KMS-11 (cell line): ENCODE measurements around the gene CIAO3.

ENCODE experiments used
- H2AFZ ChIP-seq: fragments of 200-600 bp; sonication (generic); 2 replicates; pipeline ENCODE4 v1.6.1; 2016; ENCODE audit warnings: antibody characterized with exemption, mixed run types, low read depth
- H3K27ac ChIP-seq: fragments of 200-600 bp; sonication (generic); 2 replicates; pipeline ENCODE4 v1.6.1; 2016; ENCODE audit warnings: mild to moderate bottlenecking, mixed run types
- H3K27me3 ChIP-seq: fragments of 200-600 bp; sonication (generic); 2 replicates; pipeline ENCODE4 v1.6.1; 2017; ENCODE audit warnings: mild to moderate bottlenecking, low read depth, mixed run types, moderate library complexity; ENCODE audit not compliant: insufficient read depth
- H3K36me3 ChIP-seq: fragments of 200-600 bp; sonication (generic); 2 replicates; pipeline ENCODE4 v1.6.1; 2017; ENCODE audit warnings: mild to moderate bottlenecking, mixed run types; ENCODE audit not compliant: insufficient read depth
- H3K4me1 ChIP-seq: fragments of 200-600 bp; sonication (generic); 2 replicates; pipeline ENCODE4 v1.6.1; 2016; ENCODE audit warnings: mild to moderate bottlenecking, low read depth, mixed run types; ENCODE audit not compliant: poor library complexity, severe bottlenecking
- H3K4me2 ChIP-seq: fragments of 200-600 bp; sonication (generic); 2 replicates; pipeline ENCODE4 v1.7.0; 2016; ENCODE audit warnings: mild to moderate bottlenecking, mixed run types
- H3K4me3 ChIP-seq: fragments of 200-600 bp; sonication (generic); IDR thresholded peaks from 2 replicates; pipeline ENCODE4 v1.6.1; 2017; ENCODE audit warnings: low read depth, low read length, mixed read lengths; ENCODE audit not compliant: insufficient read depth
- H3K79me2 ChIP-seq: fragments of 200-600 bp; sonication (generic); 2 replicates; pipeline ENCODE4 v1.6.1; 2016; ENCODE audit warnings: low read depth, mixed run types; ENCODE audit not compliant: insufficient read depth
- H3K9ac ChIP-seq: fragments of 200-600 bp; sonication (generic); 2 replicates; pipeline ENCODE4 v1.6.1; 2016; ENCODE audit warnings: mild to moderate bottlenecking, mixed run types
- H4K20me1 ChIP-seq: fragments of 200-600 bp; sonication (generic); 2 replicates; pipeline ENCODE4 v1.6.1; 2016; ENCODE audit warnings: mild to moderate bottlenecking, mixed run types; ENCODE audit not compliant: insufficient read depth
- TF ChIP-seq, protein P1 (sequence below): fragments of 200-600 bp; sonication (generic); conservative IDR thresholded peaks from 2 replicates; pipeline ENCODE4 v1.6.1; 2017; ENCODE audit warnings: low read depth, mild to moderate bottlenecking, antibody characterized with exemption, low read length, moderate library complexity, mixed read lengths

The CIAO3 gene

DNA sequence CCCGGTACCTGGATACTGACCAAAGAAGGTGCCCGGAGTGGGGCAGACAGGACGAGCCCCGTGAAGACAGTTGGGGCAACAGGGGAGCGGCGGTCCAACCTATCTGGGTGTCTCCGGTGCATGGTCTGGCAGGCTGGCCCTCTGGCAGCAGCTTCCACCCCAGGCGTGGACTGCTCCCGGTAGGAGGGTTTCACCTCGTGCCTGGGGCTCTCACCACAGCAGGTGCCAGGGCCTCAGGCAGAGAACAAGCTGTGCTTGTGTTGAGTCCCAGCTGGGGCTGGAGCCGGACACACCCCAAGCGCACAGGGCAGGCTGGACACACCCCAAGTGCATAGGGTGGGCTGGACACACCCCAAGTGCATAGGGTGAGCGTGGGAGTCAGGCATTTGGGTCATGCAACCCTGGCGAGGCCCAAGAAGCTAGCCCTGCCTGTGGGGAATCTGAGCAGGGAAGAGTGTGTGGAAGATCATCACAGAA lies 33.7 kb downstream of the CIAO3 start:
- no peak overlapping the region for H3K9ac ChIP-seq
- H3K36me3 ChIP-seq, result no peaks in the 10 kb centered on the region
- H3K27ac ChIP-seq, result no peak overlapping the region
- H3K27me3 ChIP-seq, result peaks cover 88% of the 10 kb centered on the region
- H3K4me1 ChIP-seq, result peaks cover 21% of the 10 kb centered on the region
- TF ChIP-seq, protein P1, sequence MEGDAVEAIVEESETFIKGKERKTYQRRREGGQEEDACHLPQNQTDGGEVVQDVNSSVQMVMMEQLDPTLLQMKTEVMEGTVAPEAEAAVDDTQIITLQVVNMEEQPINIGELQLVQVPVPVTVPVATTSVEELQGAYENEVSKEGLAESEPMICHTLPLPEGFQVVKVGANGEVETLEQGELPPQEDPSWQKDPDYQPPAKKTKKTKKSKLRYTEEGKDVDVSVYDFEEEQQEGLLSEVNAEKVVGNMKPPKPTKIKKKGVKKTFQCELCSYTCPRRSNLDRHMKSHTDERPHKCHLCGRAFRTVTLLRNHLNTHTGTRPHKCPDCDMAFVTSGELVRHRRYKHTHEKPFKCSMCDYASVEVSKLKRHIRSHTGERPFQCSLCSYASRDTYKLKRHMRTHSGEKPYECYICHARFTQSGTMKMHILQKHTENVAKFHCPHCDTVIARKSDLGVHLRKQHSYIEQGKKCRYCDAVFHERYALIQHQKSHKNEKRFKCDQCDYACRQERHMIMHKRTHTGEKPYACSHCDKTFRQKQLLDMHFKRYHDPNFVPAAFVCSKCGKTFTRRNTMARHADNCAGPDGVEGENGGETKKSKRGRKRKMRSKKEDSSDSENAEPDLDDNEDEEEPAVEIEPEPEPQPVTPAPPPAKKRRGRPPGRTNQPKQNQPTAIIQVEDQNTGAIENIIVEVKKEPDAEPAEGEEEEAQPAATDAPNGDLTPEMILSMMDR, result no peak
- H3K4me2 ChIP-seq, result no peak overlapping the region
- no peak overlapping the region for H3K4me3 ChIP-seq
- H2AFZ ChIP-seq, result no peak overlapping the region
- H3K79me2 ChIP-seq, result no peaks in the 10 kb centered on the region
- no peaks in the 10 kb centered on the region for H4K20me1 ChIP-seq

DNA sequence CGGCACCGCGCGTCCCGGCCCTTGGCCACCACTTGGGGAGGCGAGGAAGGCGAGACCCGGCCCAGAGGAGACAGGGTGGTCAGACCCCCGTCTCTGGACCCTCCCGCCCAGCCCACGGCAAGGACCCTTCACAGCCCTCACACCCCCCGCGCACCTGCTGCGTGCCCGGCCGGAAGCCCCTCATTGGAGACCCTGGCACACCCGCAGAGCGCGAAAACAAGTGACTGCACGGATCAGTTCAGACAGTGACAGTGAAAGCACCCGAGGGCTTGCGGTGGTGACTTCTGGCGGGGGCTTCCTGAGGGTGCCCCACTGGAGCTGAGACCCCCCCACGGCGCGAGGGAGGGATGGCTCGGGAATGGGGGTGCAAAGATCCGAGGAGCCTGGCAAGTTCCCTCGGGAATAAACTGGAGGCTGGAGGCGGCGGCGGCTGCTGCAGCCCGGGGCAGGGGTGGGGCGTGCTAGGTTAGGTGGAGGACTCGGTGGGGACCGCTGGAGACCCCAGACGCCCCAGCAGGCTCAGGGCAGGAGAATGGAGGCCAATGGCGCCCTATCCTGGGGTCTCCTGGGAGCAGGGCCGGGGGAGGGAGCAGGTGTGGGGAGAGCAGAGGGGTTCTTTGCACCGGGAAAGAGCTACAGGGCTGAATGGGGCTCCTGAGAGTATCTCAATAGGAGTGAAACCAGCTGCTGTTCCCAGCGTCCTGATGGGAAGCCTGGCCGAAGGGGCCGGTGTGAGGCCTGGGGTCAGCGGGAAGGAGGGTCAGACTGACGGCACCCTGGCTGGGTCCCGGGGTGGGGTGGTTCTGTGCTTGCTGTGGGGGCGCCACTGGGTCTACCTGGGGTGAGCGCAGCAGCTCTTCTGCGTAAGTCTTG lies 34.4 kb downstream of the CIAO3 start:
- H3K4me1 ChIP-seq, result peaks cover 14% of the 10 kb centered on the region
- no peak overlapping the region for H3K4me2 ChIP-seq
- H3K79me2 ChIP-seq, result no peaks in the 10 kb centered on the region
- no peak overlapping the region for H3K4me3 ChIP-seq
- TF ChIP-seq, protein P1, result no peak
- no peak overlapping the region for H2AFZ ChIP-seq
- no peaks in the 10 kb centered on the region for H3K36me3 ChIP-seq
- H3K27me3 ChIP-seq, result peaks cover 88% of the 10 kb centered on the region
- H3K9ac ChIP-seq, result no peak overlapping the region
- no peaks in the 10 kb centered on the region for H4K20me1 ChIP-seq
- H3K27ac ChIP-seq, result no peak overlapping the region

DNA sequence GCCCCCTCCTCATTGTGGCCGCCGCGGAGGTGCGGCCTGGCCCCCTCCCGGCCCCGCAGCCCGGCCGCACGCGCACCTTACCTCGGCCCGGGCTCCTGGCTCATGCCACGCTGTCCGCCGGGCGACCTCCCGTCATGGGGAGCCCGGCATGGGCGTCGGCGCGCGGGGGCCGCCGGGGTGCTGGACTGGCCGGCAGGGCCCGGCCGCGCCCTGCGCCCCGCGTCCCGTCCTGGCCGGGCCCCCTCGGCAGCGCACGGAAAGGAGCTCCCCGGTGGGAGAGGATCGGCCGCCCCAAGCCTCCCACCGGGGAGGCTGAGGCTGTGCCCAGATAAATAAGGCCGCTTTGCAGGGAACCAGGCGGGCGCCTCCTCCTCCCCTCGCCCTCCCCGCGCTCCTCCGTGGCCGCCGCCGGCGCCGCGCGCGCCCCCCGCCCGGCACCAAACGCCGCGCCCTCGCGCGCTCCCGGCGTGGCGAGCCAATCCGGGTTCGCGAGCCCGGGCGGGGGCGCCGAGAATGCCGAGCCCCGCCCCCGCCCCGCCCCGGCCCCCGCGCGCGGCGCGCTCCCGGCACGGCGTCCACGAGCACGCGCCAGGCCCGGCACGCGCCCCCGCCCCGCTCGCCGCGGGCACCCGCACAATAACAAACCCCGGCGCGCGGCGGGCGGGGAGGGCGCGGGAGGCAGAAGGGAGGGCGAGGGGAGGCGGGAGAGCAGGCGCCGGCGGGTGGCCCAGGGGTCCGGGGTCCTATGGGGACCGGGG lies 35.2 kb downstream of the CIAO3 start, which contains the start of gene FBXL16:
Gene FBXL16 (minus strand): TSS at position 371 of the 758 bp plus-strand sequence. CDS start 8,396 bp downstream, outside the sequence.
- Histone ChIP-seq H3K27ac (no peak within 1 kb of the TSS), H4K20me1 (no peaks in the 10 kb centered on the region), H3K36me3 (no peaks in the 10 kb centered on the region), H3K4me3 (no peak within 1 kb of the TSS), H3K79me2 (no peaks in the 10 kb centered on the region), H3K4me2 (no peak within 1 kb of the TSS), H3K4me1 (peaks cover 6% of the 10 kb centered on the region), H3K9ac (no peak within 1 kb of the TSS), H2AFZ (no peak within 1 kb of the TSS), H3K27me3 (peaks cover 88% of the 10 kb centered on the region)
- TF ChIP-seq, protein P1, result no peak

DNA sequence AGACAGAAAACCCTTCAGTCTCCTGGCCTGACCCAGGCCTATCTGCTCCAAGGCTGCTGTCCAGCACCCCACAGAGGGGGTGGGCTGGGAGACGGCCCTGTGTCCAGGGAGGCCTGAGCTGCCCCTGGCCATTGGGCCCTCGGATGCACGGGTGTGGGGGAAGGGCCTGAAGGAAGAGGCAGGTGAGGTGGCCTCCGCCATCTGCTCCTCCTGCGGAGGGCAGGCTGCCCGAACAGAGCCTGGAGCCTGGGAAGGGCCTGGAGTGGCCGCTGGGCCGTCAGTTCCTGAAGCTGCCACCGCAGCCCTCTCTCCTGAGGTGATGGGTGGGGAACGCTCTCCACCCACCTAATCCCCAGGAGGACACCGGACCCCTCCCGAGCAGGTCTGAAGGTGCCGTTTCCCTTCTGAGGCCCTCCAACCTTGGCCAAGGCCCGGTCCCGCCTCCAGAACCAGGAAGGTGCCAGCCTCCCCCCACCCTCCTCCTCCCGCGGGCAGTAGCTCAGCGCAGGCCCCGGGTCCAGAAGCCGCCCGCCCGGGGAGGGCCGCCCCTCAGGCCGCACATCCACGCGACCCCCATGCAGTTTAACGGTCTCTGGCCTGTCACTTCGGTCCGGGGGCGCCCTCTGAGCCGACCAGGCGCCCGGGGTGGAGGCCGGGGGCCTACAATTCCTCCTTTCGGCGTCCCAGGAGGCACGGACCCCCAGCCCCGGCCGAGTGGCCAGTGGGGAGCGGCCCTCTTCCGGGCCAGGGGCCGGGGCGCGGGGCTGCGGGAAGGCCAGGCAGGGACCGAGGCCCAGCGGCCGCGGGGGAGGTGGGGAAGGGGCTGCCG lies 36.0 kb downstream of the CIAO3 start:
- no peaks in the 10 kb centered on the region for H4K20me1 ChIP-seq
- no peak overlapping the region for H3K4me3 ChIP-seq
- no peaks in the 10 kb centered on the region for H3K79me2 ChIP-seq
- no peak overlapping the region for H3K27ac ChIP-seq
- no peak overlapping the region for H2AFZ ChIP-seq
- no peaks in the 10 kb centered on the region for H3K36me3 ChIP-seq
- H3K4me2 ChIP-seq, result no peak overlapping the region
- H3K9ac ChIP-seq, result no peak overlapping the region
- TF ChIP-seq, protein P1, result no peak
- H3K4me1 ChIP-seq, result peaks cover 2% of the 10 kb centered on the region
- peaks cover 88% of the 10 kb centered on the region for H3K27me3 ChIP-seq
